ENCODE results near the gene PIEZO2. TPM values are rescaled to one million over a fixed set of nuclear protein-coding genes. Genes with fewer than 3 reads are reported as not detected.

PIEZO2 gene
- total RNA-seq, 4 donors from 2014 or later: 0.18 to 3.0 (median 0.21) TPM

- in situ Hi-C loops (cut with MboI; ENCODE audit: low sequenced_read_pairs in 4 of 4): loop anchor here in 1 of 4 donors (25.0 kb wide), 1 partner anchor 102 kb away; no protein-coding TSS in a partner anchor
- ATAC-seq: no peak
- TF ChIP-seq POLR2A (IDR thresholded peaks at IDR 0.05) (no peak), CTCF (IDR thresholded peaks at IDR 0.05 in 4 of 5, conservative IDR thresholded peaks at IDR 0.05 in 1 of 5) (no peak)
Measured at GRCh38 chr18:10814336-10814735, 335.0 kb downstream of the PIEZO2 start.

GRCh38 chr18:10805587-10806118 is 343.7 kb downstream of the PIEZO2 start:
- intact Hi-C loops (cut with DNase I; ENCODE audit: low total_unique reads) (no loop called here), in situ Hi-C loops (cut with MboI; ENCODE audit: low sequenced_read_pairs in 4 of 4) (loop anchor here in 1 of 4 donors (25.0 kb wide), 1 partner anchor 93 kb away; no protein-coding TSS in a partner anchor)
- DNase-seq (no peak), ATAC-seq (no peak)
- no peak for TF ChIP-seq CTCF (IDR thresholded peaks at IDR 0.05 in 4 of 5, conservative IDR thresholded peaks at IDR 0.05 in 1 of 5)
- TF ChIP-seq POLR2A (IDR thresholded peaks at IDR 0.05): no peak
- no peaks in the 10 kb centered on the region for H3K36me3 ChIP-seq
- H3K4me1 ChIP-seq: no peaks in the 10 kb centered on the region
- no peak overlapping the region for H3K4me3 ChIP-seq
- no peak overlapping the region for H3K27ac ChIP-seq
- H3K9me3 ChIP-seq: no peaks in the 10 kb centered on the region
- no peaks in the 10 kb centered on the region for H3K27me3 ChIP-seq

More at GRCh38 chr18:10814336-10814735, 335.0 kb downstream of the PIEZO2 start:
- H3K4me3 ChIP-seq: no peak overlapping the region
- DNase-seq: no peak
- intact Hi-C loops (cut with DNase I; ENCODE audit: low total_unique reads): no loop called here
- H3K4me1 ChIP-seq: no peaks in the 10 kb centered on the region
- no peak overlapping the region for H3K27ac ChIP-seq
- no peaks in the 10 kb centered on the region for H3K27me3 ChIP-seq
- no peaks in the 10 kb centered on the region for H3K36me3 ChIP-seq
- H3K9me3 ChIP-seq: no peaks in the 10 kb centered on the region

GRCh38 chr18:10804126-10804525 is 345.2 kb downstream of the PIEZO2 start:
- Histone ChIP-seq H3K9me3 (no peaks in the 10 kb centered on the region), H3K36me3 (no peaks in the 10 kb centered on the region), H3K4me3 (no peak overlapping the region), H3K27me3 (no peaks in the 10 kb centered on the region), H3K27ac (no peak overlapping the region), H3K4me1 (no peaks in the 10 kb centered on the region)
- DNase-seq (no peak), ATAC-seq (no peak)
- TF ChIP-seq CTCF (IDR thresholded peaks at IDR 0.05 in 4 of 5, conservative IDR thresholded peaks at IDR 0.05 in 1 of 5) (no peak), POLR2A (IDR thresholded peaks at IDR 0.05) (no peak)
- intact Hi-C loops (cut with DNase I; ENCODE audit: low total_unique reads): no loop called here
- in situ Hi-C loops (cut with MboI; ENCODE audit: low sequenced_read_pairs in 4 of 4): loop anchor here in 1 of 4 donors (25.0 kb wide), 1 partner anchor 92 kb away; no protein-coding TSS in a partner anchor

- no peaks in the 10 kb centered on the region for H3K4me1 ChIP-seq
- DNase-seq (no peak), ATAC-seq (no peak)
- no peaks in the 10 kb centered on the region for H3K27me3 ChIP-seq
- intact Hi-C loops (cut with DNase I; ENCODE audit: low total_unique reads) (no loop called here), in situ Hi-C loops (cut with MboI; ENCODE audit: low sequenced_read_pairs in 4 of 4) (no loop called here)
- no peaks in the 10 kb centered on the region for H3K36me3 ChIP-seq
- H3K27ac ChIP-seq: no peak overlapping the region
- TF ChIP-seq CTCF (IDR thresholded peaks at IDR 0.05 in 4 of 5, conservative IDR thresholded peaks at IDR 0.05 in 1 of 5): no peak
- no peak for TF ChIP-seq POLR2A (IDR thresholded peaks at IDR 0.05)
- H3K4me3 ChIP-seq: no peak overlapping the region
- no peaks in the 10 kb centered on the region for H3K9me3 ChIP-seq
Measured at GRCh38 chr18:10798727-10799550, 350.4 kb downstream of the PIEZO2 start.
